Caco-2 (cell line): ENCODE measurements around the gene LGR6. TPM values are rescaled to one million over a fixed set of nuclear protein-coding genes. Genes with fewer than 3 reads are reported as not detected.

Experiments
- BruUV-seq: library from RNA; stranded (reverse); fragments of 400-500 nt; replicated peaks from 2 replicates; lab custom pipeline; 2021; lab: Mats Ljungman, UMichigan
- CTCF ChIA-PET: fragments of 300-600 bp; sonication (Branson Sonifier 250); formaldehyde crosslinking; loops from one replicate; lab custom pipeline; 2022; ENCODE audit warnings: antibody characterized with exemption; lab: Charles Lee
- POLR2A ChIA-PET: fragments of 300-600 bp; sonication (Branson Sonifier 250); formaldehyde crosslinking; loops from one replicate; lab custom pipeline; 2022; ENCODE audit warnings: antibody characterized with exemption; lab: Charles Lee
- DNase-seq, 2 experiments: peaks; one replicate each; pipeline versions ENCODE4 v3.0.0 to v3.0.0-alpha.2; 2020 to 2022
- H3K27me3 ChIP-seq: replicated peaks from 2 replicates; pipeline ENCODE4 v1.6.0; 2011; ENCODE audit warnings: low read length; ENCODE audit not compliant: control insufficient read depth, insufficient read depth
- H3K36me3 ChIP-seq: 2 replicates; pipeline ENCODE4 v1.5.1; 2011; ENCODE audit warnings: low read length; ENCODE audit not compliant: control insufficient read depth, insufficient read depth
- H3K4me1 ChIP-seq: fragments of 250-450 bp; sonication (Bioruptor Pico); 2 replicates; pipeline ENCODE4 v1.5.1; 2020; ENCODE audit warnings: mild to moderate bottlenecking
- H3K4me3 ChIP-seq: 2 replicates; pipeline ENCODE4 v1.5.1; 2011; ENCODE audit warnings: low read depth, mild to moderate bottlenecking, control low read depth, low read length
- H3K9me3 ChIP-seq: fragments of 250-450 bp; sonication (Bioruptor Pico); 2 replicates; pipeline ENCODE4 v1.5.1; 2020; ENCODE audit warnings: mild to moderate bottlenecking, moderate library complexity
- H3K27ac Mint-ChIP-seq: one replicate; pipeline ENCODE4 v1.8.0; 2022; ENCODE audit warnings: mixed read lengths; ENCODE audit not compliant: unreplicated experiment
- H3K27me3 Mint-ChIP-seq: one replicate; pipeline ENCODE4 v1.8.0; 2022; ENCODE audit warnings: mixed read lengths; ENCODE audit not compliant: insufficient read depth, unreplicated experiment
- H3K36me3 Mint-ChIP-seq: one replicate; pipeline ENCODE4 v1.8.0; 2022; ENCODE audit warnings: mild to moderate bottlenecking, mixed read lengths; ENCODE audit not compliant: insufficient read depth, unreplicated experiment
- H3K4me1 Mint-ChIP-seq: one replicate; pipeline ENCODE4 v1.8.0; 2022; ENCODE audit warnings: low read depth, mixed read lengths; ENCODE audit not compliant: unreplicated experiment
- H3K4me3 Mint-ChIP-seq: one replicate; pipeline ENCODE4 v1.8.0; 2022; ENCODE audit warnings: mild to moderate bottlenecking, moderate library complexity, mixed read lengths; ENCODE audit not compliant: unreplicated experiment
- H3K9me3 Mint-ChIP-seq: one replicate; pipeline ENCODE4 v1.8.0; 2022; ENCODE audit warnings: mixed read lengths; ENCODE audit not compliant: unreplicated experiment
- CTCF ChIP-seq, 2 experiments: fragments of 200-600 bp in 1 of 2; IDR thresholded peaks; 1 replicate in 1 of 2; 2 replicates in 1 of 2; pipeline versions ENCODE4 v1.5.1 to v1.8.0; 2011 to 2022; ENCODE audit warnings: antibody characterized with exemption in 1 of 2, control low read depth in 1 of 2, inconsistent platforms in 1 of 2, low read depth in 1 of 2, low read length in 1 of 2, mild to moderate bottlenecking in 1 of 2, moderate library complexity in 1 of 2; ENCODE audit not compliant: insufficient read depth in 1 of 2, severe bottlenecking in 1 of 2, unreplicated experiment in 1 of 2
- intact Hi-C: fragments of 100-400 bp; cut with micrococcal nuclease; formaldehyde crosslinking; loops from one replicate; pipeline ENCODE4 v1.10.0; 2022; ENCODE audit not compliant: unreplicated experiment
- total RNA-seq: library from RNA; stranded (reverse); gene quantifications from 2 replicates; pipeline ENCODE4 v1.2.3, GENCODE V29; 2022

LGR6 gene
- total RNA-seq, 1 experiment from 2014 or later, result 0.36 TPM

GRCh38 chr1:202221911-202222909 lies 28.6 kb downstream of the LGR6 start:
- H3K9me3 Mint-ChIP-seq, result no peaks in the 10 kb centered on the region

GRCh38 chr1:202223121-202223860 lies 29.7 kb downstream of the LGR6 start:
- ChIA-PET CTCF (interaction anchor here (1.4 kb wide), 1 partner anchor 12 kb away, joined by 3 read pairs; no protein-coding TSS in a partner anchor), POLR2A (no interaction called here)
- H3K27me3 Mint-ChIP-seq, result no peaks in the 10 kb centered on the region
- Histone ChIP-seq H3K4me1 (peaks cover 32% of the 10 kb centered on the region), H3K36me3 (no peaks in the 10 kb centered on the region; the same call in 1 of the 2 replicates), H3K9me3 (no peaks in the 10 kb centered on the region), H3K4me3 (no peak overlapping the region), H3K27me3 (no peaks in the 10 kb centered on the region)
- BruUV-seq, result no TSS peak
- H3K4me1 Mint-ChIP-seq, result peaks cover 13% of the 10 kb centered on the region
- H3K27ac Mint-ChIP-seq, result no peak overlapping the region
- H3K4me3 Mint-ChIP-seq, result no peak overlapping the region
- no peak for TF ChIP-seq CTCF (IDR thresholded peaks at IDR 0.05; ENCODE audit: insufficient read depth in 1 of 2, low read depth in 1 of 2, low read length in 1 of 2, severe bottlenecking in 1 of 2, unreplicated experiment in 1 of 2)
- intact Hi-C loops, result no loop called here
- no peaks in the 10 kb centered on the region for H3K9me3 Mint-ChIP-seq
- H3K36me3 Mint-ChIP-seq, result peaks cover 5% of the 10 kb centered on the region
- no peak for DNase-seq

More at GRCh38 chr1:202221911-202222909, 28.6 kb downstream of the LGR6 start:
- peak; percentile 57 to 79 for DNase-seq
- no TSS peak for BruUV-seq
- peak overlapping the region; percentile 5 for H3K27ac Mint-ChIP-seq
- POLR2A ChIA-PET, result no interaction called here
- no peaks in the 10 kb centered on the region for H3K27me3 Mint-ChIP-seq
- H3K4me1 ChIP-seq, result peaks cover 32% of the 10 kb centered on the region
- H3K4me3 ChIP-seq, result no peak overlapping the region
- no peaks in the 10 kb centered on the region for H3K27me3 ChIP-seq
- no peaks in the 10 kb centered on the region for H3K9me3 ChIP-seq
- intact Hi-C loops, result no loop called here
- CTCF ChIA-PET, result no interaction called here
- peaks cover 13% of the 10 kb centered on the region for H3K4me1 Mint-ChIP-seq
- TF ChIP-seq CTCF (IDR thresholded peaks at IDR 0.05; ENCODE audit: insufficient read depth in 1 of 2, low read depth in 1 of 2, low read length in 1 of 2, severe bottlenecking in 1 of 2, unreplicated experiment in 1 of 2), result no peak
- H3K4me3 Mint-ChIP-seq, result no peak overlapping the region
- peaks cover 5% of the 10 kb centered on the region for H3K36me3 Mint-ChIP-seq
- H3K36me3 ChIP-seq, result no peaks in the 10 kb centered on the region; the same call in 1 of the 2 replicates

GRCh38 chr1:202224453-202224852 lies 30.9 kb downstream of the LGR6 start:
- BruUV-seq, result no TSS peak
- no peak for DNase-seq
- no peaks in the 10 kb centered on the region for H3K9me3 ChIP-seq
- CTCF ChIA-PET, result interaction anchor here (1.4 kb wide), 1 partner anchor 11 kb away, joined by 3 read pairs; no protein-coding TSS in a partner anchor
- H3K27me3 ChIP-seq, result no peaks in the 10 kb centered on the region
- intact Hi-C loops, result no loop called here
- Mint-ChIP-seq H3K4me1 (peaks cover 13% of the 10 kb centered on the region), H3K9me3 (no peaks in the 10 kb centered on the region), H3K27me3 (no peaks in the 10 kb centered on the region), H3K4me3 (no peak overlapping the region), H3K36me3 (peaks cover 5% of the 10 kb centered on the region), H3K27ac (no peak overlapping the region)
- H3K36me3 ChIP-seq, result no peaks in the 10 kb centered on the region; the same call in 1 of the 2 replicates
- POLR2A ChIA-PET, result no interaction called here
- TF ChIP-seq CTCF (IDR thresholded peaks at IDR 0.05; ENCODE audit: insufficient read depth in 1 of 2, low read depth in 1 of 2, low read length in 1 of 2, severe bottlenecking in 1 of 2, unreplicated experiment in 1 of 2), result no peak
- peaks cover 32% of the 10 kb centered on the region for H3K4me1 ChIP-seq
- no peak overlapping the region for H3K4me3 ChIP-seq
